ENCODE results near the gene DAP3.

The DAP3 gene

GRCh38 chr1:155688324-155689080 lies 389 bp upstream of the DAP3 start, which contains the start of gene YY1AP1:
YY1AP1 (minus strand) TSS chr1:155688774; CDS start chr1:155680436, 8,338 bp downstream.
- H3K36me3 ChIP-seq (ENCODE audit: insufficient read depth, low read length): peaks cover 42% of the 10 kb centered on the region

GRCh38 chr1:155691992-155692528 lies 3.2 kb downstream of the DAP3 start:
- no peaks in the 10 kb centered on the region for H3K9me2 ChIP-seq (ENCODE audit: low read depth, low read length)
- no peak overlapping the region for H3K4me3 ChIP-seq (ENCODE audit: low read depth, low read length, poor library complexity, severe bottlenecking)
- H3K4me2 ChIP-seq (ENCODE audit: low read length): no peak overlapping the region
- peaks cover 78% of the 10 kb centered on the region for H3K36me3 ChIP-seq (ENCODE audit: insufficient read depth, low read length)
- peaks cover 11% of the 10 kb centered on the region for H3K4me1 ChIP-seq (ENCODE audit: insufficient read depth, low read length, severe bottlenecking)
- no peaks in the 10 kb centered on the region for H4K20me1 ChIP-seq (ENCODE audit: insufficient read depth, low read length)
- 0 out of 2 replicates have a peak, but pooled peaks cover 3% of the 10 kb centered on the region for H3F3A ChIP-seq (ENCODE audit: insufficient read depth, low read length)
- TF ChIP-seq EZH2 (IDR thresholded peaks at IDR 0.05; ENCODE audit: borderline replicate concordance, low read length) (no peak), CTCF (IDR thresholded peaks at IDR 0.05; ENCODE audit: low read length) (no peak)
- no peaks in the 10 kb centered on the region for H3K27me3 ChIP-seq (ENCODE audit: insufficient read depth, low read length)
- H2AFZ ChIP-seq (ENCODE audit: low read length): no peak overlapping the region
- no peak overlapping the region for H3K9ac ChIP-seq (ENCODE audit: low read length)
- peaks cover 86% of the 10 kb centered on the region for H3K79me2 ChIP-seq (ENCODE audit: insufficient read depth, low read length)
- H3K9me3 ChIP-seq (ENCODE audit: low read length): peaks cover 20% of the 10 kb centered on the region
- H3K27ac ChIP-seq (ENCODE audit: low read depth, low read length, poor library complexity, severe bottlenecking): no peak overlapping the region

More at GRCh38 chr1:155688324-155689080, 389 bp upstream of the DAP3 start, which contains the start of gene YY1AP1:
- Histone ChIP-seq H3K4me3 (ENCODE audit: low read depth, low read length, poor library complexity, severe bottlenecking) (peak within 1 kb of the TSS; percentile 98), H3K9me2 (ENCODE audit: low read depth, low read length) (no peaks in the 10 kb centered on the region), H3K9ac (ENCODE audit: low read length) (peak within 1 kb of the TSS; percentile 99), H3F3A (ENCODE audit: insufficient read depth, low read length) (no peaks in the 10 kb centered on the region), H3K79me2 (ENCODE audit: insufficient read depth, low read length) (peaks cover 86% of the 10 kb centered on the region), H2AFZ (ENCODE audit: low read length) (no peak within 1 kb of the TSS), H3K27ac (ENCODE audit: low read depth, low read length, poor library complexity, severe bottlenecking) (peak within 1 kb of the TSS; percentile 83), H3K27me3 (ENCODE audit: insufficient read depth, low read length) (no peaks in the 10 kb centered on the region), H3K4me1 (ENCODE audit: insufficient read depth, low read length, severe bottlenecking) (peaks cover 36% of the 10 kb centered on the region), H3K4me2 (ENCODE audit: low read length) (peak within 1 kb of the TSS; percentile 85), H3K9me3 (ENCODE audit: low read length) (peaks cover 12% of the 10 kb centered on the region), H4K20me1 (ENCODE audit: insufficient read depth, low read length) (no peaks in the 10 kb centered on the region)
- TF ChIP-seq CTCF (IDR thresholded peaks at IDR 0.05; ENCODE audit: low read length) (no peak), EZH2 (IDR thresholded peaks at IDR 0.05; ENCODE audit: borderline replicate concordance, low read length) (no peak)

GRCh38 chr1:155694167-155694566 lies 5.3 kb downstream of the DAP3 start:
- Histone ChIP-seq H3F3A (ENCODE audit: insufficient read depth, low read length) (0 out of 2 replicates have a peak, but pooled peaks cover 3% of the 10 kb centered on the region), H3K4me3 (ENCODE audit: low read depth, low read length, poor library complexity, severe bottlenecking) (no peak overlapping the region), H3K9me2 (ENCODE audit: low read depth, low read length) (no peaks in the 10 kb centered on the region), H3K4me1 (ENCODE audit: insufficient read depth, low read length, severe bottlenecking) (peaks cover 11% of the 10 kb centered on the region), H3K36me3 (ENCODE audit: insufficient read depth, low read length) (peaks cover 88% of the 10 kb centered on the region), H3K9ac (ENCODE audit: low read length) (no peak overlapping the region), H3K4me2 (ENCODE audit: low read length) (no peak overlapping the region), H4K20me1 (ENCODE audit: insufficient read depth, low read length) (no peaks in the 10 kb centered on the region), H3K9me3 (ENCODE audit: low read length) (peaks cover 20% of the 10 kb centered on the region), H3K27me3 (ENCODE audit: insufficient read depth, low read length) (no peaks in the 10 kb centered on the region), H3K27ac (ENCODE audit: low read depth, low read length, poor library complexity, severe bottlenecking) (no peak overlapping the region), H3K79me2 (ENCODE audit: insufficient read depth, low read length) (peaks cover 99% of the 10 kb centered on the region), H2AFZ (ENCODE audit: low read length) (no peak overlapping the region)
- no peak for TF ChIP-seq EZH2 (IDR thresholded peaks at IDR 0.05; ENCODE audit: borderline replicate concordance, low read length)
- no peak for TF ChIP-seq CTCF (IDR thresholded peaks at IDR 0.05; ENCODE audit: low read length)
